OCI-LY7 (cell line): ENCODE measurements around the gene SLC10A3.

Source experiments
- EZH2phosphoT487 ChIP-seq: fragments of 200-600 bp; sonication (generic); IDR thresholded peaks from 2 replicates; pipeline ENCODE4 v1.6.1; 2018; ENCODE audit warnings: low read depth, borderline replicate concordance, mild to moderate bottlenecking, mixed run types, antibody characterized with exemption, low read length, moderate library complexity, mixed read lengths
- TF ChIP-seq, protein P1 (sequence below): fragments of 200-600 bp; sonication (generic); conservative IDR thresholded peaks from 2 replicates; pipeline ENCODE4 v1.5.1; 2014; ENCODE audit warnings: mild to moderate bottlenecking, antibody characterized with exemption, low read length, moderate library complexity, mixed read lengths

- TF ChIP-seq, protein P1, sequence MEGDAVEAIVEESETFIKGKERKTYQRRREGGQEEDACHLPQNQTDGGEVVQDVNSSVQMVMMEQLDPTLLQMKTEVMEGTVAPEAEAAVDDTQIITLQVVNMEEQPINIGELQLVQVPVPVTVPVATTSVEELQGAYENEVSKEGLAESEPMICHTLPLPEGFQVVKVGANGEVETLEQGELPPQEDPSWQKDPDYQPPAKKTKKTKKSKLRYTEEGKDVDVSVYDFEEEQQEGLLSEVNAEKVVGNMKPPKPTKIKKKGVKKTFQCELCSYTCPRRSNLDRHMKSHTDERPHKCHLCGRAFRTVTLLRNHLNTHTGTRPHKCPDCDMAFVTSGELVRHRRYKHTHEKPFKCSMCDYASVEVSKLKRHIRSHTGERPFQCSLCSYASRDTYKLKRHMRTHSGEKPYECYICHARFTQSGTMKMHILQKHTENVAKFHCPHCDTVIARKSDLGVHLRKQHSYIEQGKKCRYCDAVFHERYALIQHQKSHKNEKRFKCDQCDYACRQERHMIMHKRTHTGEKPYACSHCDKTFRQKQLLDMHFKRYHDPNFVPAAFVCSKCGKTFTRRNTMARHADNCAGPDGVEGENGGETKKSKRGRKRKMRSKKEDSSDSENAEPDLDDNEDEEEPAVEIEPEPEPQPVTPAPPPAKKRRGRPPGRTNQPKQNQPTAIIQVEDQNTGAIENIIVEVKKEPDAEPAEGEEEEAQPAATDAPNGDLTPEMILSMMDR = no peak
- no peak for TF ChIP-seq EZH2phosphoT487
Measured at GRCh38 chrX:154462396-154462795, 28.0 kb downstream of the SLC10A3 start.
